GM12878 (cell line): Measurements from ENCODE around the gene CRYBA1. TPM values are rescaled to one million over a fixed set of nuclear protein-coding genes. Genes with fewer than 3 reads are reported as not detected.

ENCODE experiments used
- BCLAF1 ChIP-seq: fragments of 450-650 bp; IDR thresholded peaks from 2 replicates; pipeline ENCODE4 v1.6.1; 2017; ENCODE audit warnings: antibody characterized with exemption, mild to moderate bottlenecking, moderate library complexity
- BRCA1 ChIP-seq: IDR thresholded peaks from 2 replicates; pipeline ENCODE4 v1.6.1; 2011; ENCODE audit warnings: low read depth, low read length, improper control_type of control experiment
- CHD2 ChIP-seq: IDR thresholded peaks from 2 replicates; pipeline ENCODE4 v1.6.1; 2011; ENCODE audit warnings: low read depth, low read length, improper control_type of control experiment, borderline replicate concordance
- CREB1 ChIP-seq: IDR thresholded peaks from 2 replicates; pipeline ENCODE4 v1.6.1; 2012; ENCODE audit warnings: low read depth, mild to moderate bottlenecking, inconsistent platforms
- ESRRA ChIP-seq: IDR thresholded peaks from 2 replicates; pipeline ENCODE4 v1.6.1; 2012; ENCODE audit warnings: mild to moderate bottlenecking, low read length, improper control_type of control experiment
- HCFC1 ChIP-seq: fragments of 150-350 bp; IDR thresholded peaks from 2 replicates; pipeline ENCODE4 v1.6.1; 2014; ENCODE audit warnings: low read length
- HDAC6 ChIP-seq: fragments of 200-600 bp; sonication (generic); IDR thresholded peaks from one replicate; pipeline ENCODE4 v1.8.0; 2017; ENCODE audit warnings: antibody characterized with exemption; ENCODE audit not compliant: unreplicated experiment
- KDM1A ChIP-seq: fragments of 200-600 bp; sonication (generic); IDR thresholded peaks from 2 replicates; pipeline ENCODE4 v1.6.1; 2016; ENCODE audit warnings: borderline replicate concordance
- KLF5 ChIP-seq: fragments of 450-650 bp; IDR thresholded peaks from 2 replicates; pipeline ENCODE4 v1.6.1; 2014; ENCODE audit warnings: mild to moderate bottlenecking; ENCODE audit not compliant: partially characterized antibody
- MAX ChIP-seq: IDR thresholded peaks from 2 replicates; pipeline ENCODE4 v1.6.1; 2012; ENCODE audit warnings: low read depth, low read length, improper control_type of control experiment
- MEF2B ChIP-seq: fragments of 450-650 bp; IDR thresholded peaks from 2 replicates; pipeline ENCODE4 v1.6.1; 2018; ENCODE audit warnings: mild to moderate bottlenecking, moderate library complexity; ENCODE audit not compliant: partially characterized antibody, poor library complexity, severe bottlenecking
- MXI1 ChIP-seq: fragments of 150-350 bp; IDR thresholded peaks from 2 replicates; pipeline ENCODE4 v1.6.1; 2011; ENCODE audit warnings: low read depth, mild to moderate bottlenecking, inconsistent platforms, low read length, improper control_type of control experiment
- NFYB ChIP-seq: IDR thresholded peaks from 2 replicates; pipeline ENCODE4 v1.6.1; 2011; ENCODE audit warnings: low read depth, mild to moderate bottlenecking, low read length, improper control_type of control experiment, moderate library complexity; ENCODE audit not compliant: insufficient read depth
- POLR2AphosphoS2 ChIP-seq: IDR thresholded peaks from 2 replicates; pipeline ENCODE4 v1.6.1; 2011; ENCODE audit warnings: low read depth, mild to moderate bottlenecking, low read length, improper control_type of control experiment, moderate library complexity
- POU2F2 ChIP-seq: IDR thresholded peaks from 3 replicates; pipeline ENCODE4 v1.6.1; 2011; ENCODE audit warnings: low read depth, mild to moderate bottlenecking, low read length, borderline replicate concordance
- RAD51 ChIP-seq: fragments of 450-650 bp; IDR thresholded peaks from 2 replicates; pipeline ENCODE4 v1.6.1; 2016; ENCODE audit warnings: moderate library complexity, mild to moderate bottlenecking, inconsistent platforms
- SIX5 ChIP-seq: IDR thresholded peaks from 2 replicates; pipeline ENCODE4 v1.6.1; 2011; ENCODE audit warnings: mild to moderate bottlenecking, low read depth, low read length, moderate library complexity; ENCODE audit not compliant: severe bottlenecking
- SMAD1 ChIP-seq: fragments of 450-650 bp; IDR thresholded peaks from 2 replicates; pipeline ENCODE4 v1.6.1; 2018; ENCODE audit warnings: mild to moderate bottlenecking, low read depth; ENCODE audit not compliant: partially characterized antibody
- TCF7 ChIP-seq: IDR thresholded peaks from 2 replicates; pipeline ENCODE4 v1.6.1; 2014; ENCODE audit warnings: antibody characterized with exemption, borderline replicate concordance
- polyA plus RNA-seq, 11 experiments: library from polyadenylated mRNA; depleted of rRNA in 4 of 11; unstranded in 6 of 11; stranded (reverse) in 5 of 11; fragments of >200 nt; fragmentation: Nextera tagmentation in 4 of 11; fragmentation: Illumina TruSeq in 1 of 11; extraction: Ambion mirVana in 4 of 11; extraction: Trizol in 1 of 11; gene quantifications; 1 replicate in 1 of 11; 2 replicates in 10 of 11; pipeline versions ENCODE4 v1.2.1 to v1.2.3, GENCODE V29; 2011 to 2016; ENCODE audit warnings: inconsistent platforms in 2 of 11, missing spikeins in 2 of 11, low read depth in 1 of 11
- total RNA-seq, 4 experiments: library from RNA; depleted of rRNA in 3 of 4; stranded (reverse); fragments of >200 nt in 3 of 4; fragmentation: Illumina TruSeq in 1 of 4; extraction: Trizol in 1 of 4; gene quantifications; 2 replicates each; pipeline versions ENCODE4 v1.2.1 to v1.2.3, GENCODE V29; 2013 to 2021
- TF ChIP-seq, protein P1 (sequence below), 3 experiments: IDR thresholded peaks in 2 of 3; conservative IDR thresholded peaks in 1 of 3; 2 replicates each; pipeline ENCODE4 v1.5.1; 2011; ENCODE audit warnings: low read depth in 3 of 3, low read length in 3 of 3, mild to moderate bottlenecking in 3 of 3, control low read depth in 2 of 3, moderate library complexity in 2 of 3, inconsistent platforms in 1 of 3, mixed read lengths in 1 of 3; ENCODE audit not compliant: control insufficient read depth in 2 of 3, insufficient read depth in 1 of 3; ENCODE audit errors: extremely low read depth in 1 of 3
- TF ChIP-seq, protein P2 (sequence below): fragments of 450-650 bp; IDR thresholded peaks from 2 replicates; pipeline ENCODE4 v1.6.1; 2017; ENCODE audit warnings: borderline replicate concordance

The CRYBA1 gene
- total and polyA plus RNA-seq, 10 of the 15 experiments (the other 5 are each of a cell fraction or from before 2014, with no cell fraction given) = not detected

DNA sequence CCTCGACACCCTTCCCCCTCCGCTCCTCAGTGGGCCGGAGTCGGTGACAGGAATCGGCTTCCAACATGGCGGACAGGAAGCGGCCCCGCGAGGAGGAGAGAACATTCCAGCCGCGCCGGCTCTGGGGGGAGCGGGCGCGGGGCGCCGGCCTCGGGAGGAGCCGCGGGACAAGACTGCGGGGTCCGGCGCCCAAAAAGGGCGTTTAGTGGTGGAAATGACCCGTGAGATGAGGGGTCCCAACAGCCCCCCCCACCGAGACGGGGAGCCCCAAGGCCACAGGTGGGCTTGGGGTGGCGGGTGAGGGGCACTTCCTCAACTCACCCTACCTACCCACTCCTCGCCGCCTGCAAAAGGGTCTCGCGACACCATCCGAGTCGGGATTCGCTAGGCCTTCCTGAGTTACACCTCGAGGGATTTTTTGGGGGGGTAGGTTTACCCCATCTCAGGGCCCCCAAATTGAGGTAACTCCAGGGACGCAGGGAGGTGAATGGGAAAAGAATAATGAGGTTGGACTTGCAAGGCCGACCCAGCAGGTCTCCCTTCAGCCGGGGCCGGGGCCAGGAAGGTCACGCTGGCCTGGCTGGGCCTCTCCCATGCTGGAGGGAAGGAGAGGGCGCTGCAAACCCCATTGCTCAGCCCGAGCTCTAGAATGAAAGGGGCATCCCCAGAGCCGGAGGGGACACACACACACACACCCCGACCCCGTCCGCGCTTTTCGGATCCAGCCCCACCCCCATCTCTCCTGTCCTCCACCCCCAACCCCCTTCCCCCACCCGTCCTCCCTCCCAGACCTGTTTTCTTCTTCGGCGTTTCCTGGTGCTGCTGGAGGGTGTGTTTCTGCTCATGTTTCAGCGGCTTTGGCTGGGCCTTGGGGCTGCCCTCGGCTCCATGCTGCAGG, 46.6 kb downstream of the CRYBA1 start (continued):
- TF ChIP-seq MXI1 (no peak), CREB1 (no peak; the same call in 1 of the 2 replicates), MEF2B (no peak), RAD51 (no peak), TCF7 (no peak), BCLAF1 (no peak), NFYB (no peak), POLR2AphosphoS2 (no peak; the same call in 1 of the 2 replicates), ESRRA (no peak), KDM1A (no peak), SMAD1 (no peak), CHD2 (no peak; the same call in 1 of the 2 replicates), HCFC1 (no peak), POU2F2 (no peak), KLF5 (no peak), BRCA1 (no peak), HDAC6 (no peak), SIX5 (no peak), MAX (no peak)
- TF ChIP-seq, protein P1, sequence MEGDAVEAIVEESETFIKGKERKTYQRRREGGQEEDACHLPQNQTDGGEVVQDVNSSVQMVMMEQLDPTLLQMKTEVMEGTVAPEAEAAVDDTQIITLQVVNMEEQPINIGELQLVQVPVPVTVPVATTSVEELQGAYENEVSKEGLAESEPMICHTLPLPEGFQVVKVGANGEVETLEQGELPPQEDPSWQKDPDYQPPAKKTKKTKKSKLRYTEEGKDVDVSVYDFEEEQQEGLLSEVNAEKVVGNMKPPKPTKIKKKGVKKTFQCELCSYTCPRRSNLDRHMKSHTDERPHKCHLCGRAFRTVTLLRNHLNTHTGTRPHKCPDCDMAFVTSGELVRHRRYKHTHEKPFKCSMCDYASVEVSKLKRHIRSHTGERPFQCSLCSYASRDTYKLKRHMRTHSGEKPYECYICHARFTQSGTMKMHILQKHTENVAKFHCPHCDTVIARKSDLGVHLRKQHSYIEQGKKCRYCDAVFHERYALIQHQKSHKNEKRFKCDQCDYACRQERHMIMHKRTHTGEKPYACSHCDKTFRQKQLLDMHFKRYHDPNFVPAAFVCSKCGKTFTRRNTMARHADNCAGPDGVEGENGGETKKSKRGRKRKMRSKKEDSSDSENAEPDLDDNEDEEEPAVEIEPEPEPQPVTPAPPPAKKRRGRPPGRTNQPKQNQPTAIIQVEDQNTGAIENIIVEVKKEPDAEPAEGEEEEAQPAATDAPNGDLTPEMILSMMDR (IDR thresholded peaks at IDR 0.05 in 2 of 3, conservative IDR thresholded peaks at IDR 0.05 in 1 of 3; ENCODE audit: control insufficient read depth in 2 of 3, extremely low read depth in 1 of 3, insufficient read depth in 1 of 3, low read depth in 3 of 3, low read length in 3 of 3) = peak in 1 of 3 experiments; percentile 20; a peak in 1 of 6 replicates
- TF ChIP-seq, protein P2, sequence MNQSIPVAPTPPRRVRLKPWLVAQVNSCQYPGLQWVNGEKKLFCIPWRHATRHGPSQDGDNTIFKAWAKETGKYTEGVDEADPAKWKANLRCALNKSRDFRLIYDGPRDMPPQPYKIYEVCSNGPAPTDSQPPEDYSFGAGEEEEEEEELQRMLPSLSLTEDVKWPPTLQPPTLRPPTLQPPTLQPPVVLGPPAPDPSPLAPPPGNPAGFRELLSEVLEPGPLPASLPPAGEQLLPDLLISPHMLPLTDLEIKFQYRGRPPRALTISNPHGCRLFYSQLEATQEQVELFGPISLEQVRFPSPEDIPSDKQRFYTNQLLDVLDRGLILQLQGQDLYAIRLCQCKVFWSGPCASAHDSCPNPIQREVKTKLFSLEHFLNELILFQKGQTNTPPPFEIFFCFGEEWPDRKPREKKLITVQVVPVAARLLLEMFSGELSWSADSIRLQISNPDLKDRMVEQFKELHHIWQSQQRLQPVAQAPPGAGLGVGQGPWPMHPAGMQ = no peak
